Mucosa of descending colon (tissue), 3 donors: ENCODE results near the gene TMEM170A. TPM values are rescaled to one million over a fixed set of nuclear protein-coding genes. Genes with fewer than 3 reads are reported as not detected.

Experiments used
- ATAC-seq: fragments of 200-7000 bp; cut with Tn5 transposase; one replicate; pipeline ENCODE4 v1.9.1; 2020; ENCODE audit warnings: mild to moderate bottlenecking, moderate library complexity
- DNase-seq, 3 donors: peaks; one replicate each; pipeline ENCODE4 v3.0.0-alpha.2; 2020
- H3K36me3 ChIP-seq: fragments of 200-600 bp; one replicate; pipeline ENCODE4 v1.8.0; 2021; ENCODE audit warnings: low read depth, mild to moderate bottlenecking
- H3K4me1 ChIP-seq: fragments of 200-600 bp; one replicate; pipeline ENCODE4 v1.8.0; 2021; ENCODE audit warnings: low read depth, mild to moderate bottlenecking
- H3K4me3 ChIP-seq: fragments of 200-600 bp; one replicate; pipeline ENCODE4 v1.8.0; 2021; ENCODE audit warnings: mild to moderate bottlenecking
- H3K9me3 ChIP-seq: fragments of 200-600 bp; one replicate; pipeline ENCODE4 v1.8.0; 2021; ENCODE audit warnings: mild to moderate bottlenecking
- CTCF ChIP-seq: fragments of 200-600 bp; IDR thresholded peaks from one replicate; pipeline ENCODE4 v1.8.0; 2022; ENCODE audit warnings: antibody characterized with exemption, mild to moderate bottlenecking
- intact Hi-C, 2 donors: fragments of 100-400 bp; cut with DNase I in 1 of 2; cut with micrococcal nuclease in 1 of 2; formaldehyde crosslinking; loops; one replicate each; pipeline versions ENCODE4 v1.11.0 to v1.11.1; 2022; cut with DNase I, micrococcal nuclease
- long read RNA-seq, 2 donors: library from polyadenylated mRNA; unstranded; transcript quantifications; one replicate each; pipeline ENCODE4 v2.0.0, GENCODE V29; 2019 to 2021
- total RNA-seq, 3 donors: library from RNA; stranded (reverse); fragmentation: NEBNext Ultra II Directional in 2 of 3; extraction: Animal tissue kit (Norgen Biotek cat#: 25700) in 2 of 3; gene quantifications; one replicate each; pipeline versions ENCODE4 v1.2.1 to v1.2.4, GENCODE V29; 2021 to 2023
- donor health status: DM: no; HTN: no; CAD: no; lungs with moderate emphysema.
- donor health status: DM: no; HTN: no; CAD: no.
- donor health status: DM: no; HTN: yes; CAD: no.

The TMEM170A gene
- 10 to 100 TPM; 46.7 to 76.8 (median 46.7) TPM for total RNA-seq
- long read RNA-seq, donor 1, full-length matches to known transcripts: 18 of 27 reads
- long read RNA-seq, donor 1, partial matches to known transcripts: 1 of 27 reads
- long read RNA-seq, donor 1, other reads (novel, unspliced or antisense): 8 of 27 reads
- long read RNA-seq, donor 2, full-length matches to known transcripts: 18 of 25 reads
- long read RNA-seq, donor 2, partial matches to known transcripts: 0 of 25 reads
- long read RNA-seq, donor 2, other reads (novel, unspliced or antisense): 7 of 25 reads

GRCh38 chr16:75464122-75464918 is at the start of gene TMEM170A:
TSS of gene TMEM170A (minus strand) at chr16:75464689. CDS start at chr16:75464600, 89 bp downstream.
- peak; percentile 100 for TF ChIP-seq CTCF
- peaks cover 5% of the 10 kb centered on the region for H3K36me3 ChIP-seq
- H3K9me3 ChIP-seq: no peaks in the 10 kb centered on the region
- peaks cover 35% of the 10 kb centered on the region for H3K4me1 ChIP-seq
- peak; percentile 96 for ATAC-seq
- peak within 1 kb of the TSS; percentile 96 for H3K4me3 ChIP-seq
- intact Hi-C loops: loop anchor here (10.0 kb wide), 2 partner anchors 50 to 270 kb away; no protein-coding TSS in a partner anchor
- peak; percentile 100 for DNase-seq

GRCh38 chr16:75506574-75506973 is 42.1 kb upstream of the TMEM170A start:
- Histone ChIP-seq H3K4me3 (no peak overlapping the region), H3K9me3 (no peaks in the 10 kb centered on the region), H3K36me3 (no peaks in the 10 kb centered on the region), H3K4me1 (no peaks in the 10 kb centered on the region)
- TF ChIP-seq CTCF: no peak
- peak in 1 of 3 donors; percentile 49 for DNase-seq
- peak; percentile 90 for ATAC-seq
- intact Hi-C loops: no loop called here

- Histone ChIP-seq H3K4me3 (no peak overlapping the region), H3K4me1 (no peaks in the 10 kb centered on the region), H3K36me3 (no peaks in the 10 kb centered on the region), H3K9me3 (no peaks in the 10 kb centered on the region)
- intact Hi-C loops: no loop called here
- TF ChIP-seq CTCF: no peak
- DNase-seq: no peak
- no peak for ATAC-seq
Observed at GRCh38 chr16:75506107-75506506, 41.6 kb upstream of the TMEM170A start.

GRCh38 chr16:75503801-75504200 is 39.3 kb upstream of the TMEM170A start:
- DNase-seq: no peak
- H3K4me1 ChIP-seq: no peaks in the 10 kb centered on the region
- ATAC-seq: no peak

More at GRCh38 chr16:75503801-75504200, 39.3 kb upstream of the TMEM170A start:
- intact Hi-C loops: no loop called here
- no peak for TF ChIP-seq CTCF
- no peaks in the 10 kb centered on the region for H3K36me3 ChIP-seq
- H3K9me3 ChIP-seq: no peaks in the 10 kb centered on the region
- H3K4me3 ChIP-seq: no peak overlapping the region
